SK-N-SH (cell line): ENCODE measurements around the gene OR51A7.

ENCODE experiments used
- CHD2 ChIP-seq: fragments of 150-350 bp; IDR thresholded peaks from 2 replicates; pipeline ENCODE4 v1.6.1; 2018; ENCODE audit warnings: low read length; ENCODE audit not compliant: partially characterized antibody
- CTCF ChIP-seq: fragments of 200-600 bp; sonication (generic); IDR thresholded peaks from 2 replicates; pipeline ENCODE4 v1.6.1; 2017; ENCODE audit warnings: antibody characterized with exemption, mild to moderate bottlenecking, moderate library complexity
- EP300 ChIP-seq, 2 experiments: IDR thresholded peaks; 2 replicates each; pipeline versions ENCODE4 v1.4.0 to v1.6.1; 2012; ENCODE audit warnings: borderline replicate concordance in 1 of 2, low read depth in 1 of 2, low read length in 1 of 2
- FOXJ3 ChIP-seq: sonication (generic); formaldehyde crosslinking; IDR thresholded peaks from 2 replicates; pipeline ENCODE4 v1.5.1; 2020; ENCODE audit warnings: mild to moderate bottlenecking, missing genetic modification reagents
- POLR2AphosphoS5 ChIP-seq: IDR thresholded peaks from 2 replicates; pipeline ENCODE4 v1.6.1; 2012; ENCODE audit warnings: low read depth, low read length
- SIN3A ChIP-seq: IDR thresholded peaks from 2 replicates; pipeline ENCODE4 v1.6.1; 2012; ENCODE audit warnings: low read depth, mild to moderate bottlenecking, low read length, moderate library complexity, borderline replicate concordance
- TEAD4 ChIP-seq: IDR thresholded peaks from 2 replicates; pipeline ENCODE4 v1.4.0; 2012; ENCODE audit warnings: mild to moderate bottlenecking, borderline replicate concordance; ENCODE audit not compliant: insufficient read depth
- YY1 ChIP-seq: IDR thresholded peaks from 2 replicates; pipeline ENCODE4 v1.4.0; 2012; ENCODE audit warnings: low read depth, mild to moderate bottlenecking

GRCh38 chr11:4863876-4864275, 39.7 kb upstream of the OR51A7 start:
- no peak for TF ChIP-seq FOXJ3 (CRISPR knock-in tag)
- no peak for TF ChIP-seq POLR2AphosphoS5
- no peak for TF ChIP-seq CTCF
- TF ChIP-seq SIN3A = no peak
- TF ChIP-seq YY1 = no peak
- TF ChIP-seq CHD2 = no peak
- no peak for TF ChIP-seq TEAD4
- TF ChIP-seq EP300 (IDR thresholded peaks at IDR 0.05; ENCODE audit: borderline replicate concordance in 1 of 2, low read depth in 1 of 2, low read length in 1 of 2) = no peak
